Prostate gland (tissue), 2 donors: Measurements from ENCODE around the gene DLEU7. TPM values are rescaled to one million over a fixed set of nuclear protein-coding genes. Genes with fewer than 3 reads are reported as not detected.

Experiments used
- DNase-seq: peaks from one replicate; pipeline ENCODE4 v3.0.0-alpha.2; 2019; ENCODE audit warnings: low spot score
- H3K27ac ChIP-seq, 2 donors: fragments of 200-600 bp; sonication (generic); 2 replicates each; pipeline ENCODE4 v1.5.1; 2017 to 2019
- H3K27me3 ChIP-seq: fragments of 200-600 bp; sonication (generic); replicated peaks from 2 replicates; pipeline ENCODE4 v1.5.1; 2019; ENCODE audit not compliant: insufficient read depth
- H3K36me3 ChIP-seq, 2 donors: fragments of 200-600 bp; sonication (generic); 1 replicate in 1 of 2; 2 replicates in 1 of 2; pipeline versions ENCODE4 v1.5.1 to v1.8.1; 2017 to 2019
- H3K4me1 ChIP-seq: fragments of 200-600 bp; sonication (generic); replicated peaks from 2 replicates; pipeline ENCODE4 v1.5.1; 2019
- H3K4me3 ChIP-seq, 2 donors: fragments of 200-600 bp; sonication (generic); 2 replicates each; pipeline ENCODE4 v1.5.1; 2017 to 2019
- H3K9me3 ChIP-seq: fragments of 200-600 bp; sonication (generic); 2 replicates; pipeline ENCODE4 v1.5.1; 2017
- POLR2A ChIP-seq: fragments of 450-650 bp; IDR thresholded peaks from one replicate; pipeline ENCODE4 v1.6.1; 2016; ENCODE audit warnings: antibody characterized with exemption, mild to moderate bottlenecking
- POLR2AphosphoS5 ChIP-seq: sonication (generic); formaldehyde crosslinking; IDR thresholded peaks from one replicate; pipeline ENCODE4 v1.6.1; 2017; ENCODE audit warnings: antibody characterized with exemption
- WGBS: methylation state at CpG from one replicate; pipeline ENCODE4 v1.1.5; 2018; 5-methylcytosine and 5-hydroxymethylcytosine counted together
- intact Hi-C: fragments of 100-400 bp; cut with DNase I; formaldehyde crosslinking; loops from one replicate; pipeline ENCODE4 v1.14.2; 2022
- total RNA-seq, 2 donors: library from RNA; depleted of rRNA; stranded (reverse); fragments of >200 nt; gene quantifications; one replicate each; pipeline ENCODE4 v1.1.0, GENCODE V29; 2016
- TF ChIP-seq, protein P1 (sequence below), 4 experiments: fragments of 200-600 bp in 2 of 4; fragments of 450-650 bp in 2 of 4; sonication (generic) in 2 of 4; IDR thresholded peaks; 1 replicate in 3 of 4; 2 replicates in 1 of 4; pipeline ENCODE4 v1.5.1; 2016 to 2019; ENCODE audit warnings: antibody characterized with exemption in 4 of 4, mild to moderate bottlenecking in 2 of 4, moderate library complexity in 2 of 4

The DLEU7 gene
- total RNA-seq, 2 donors from 2014 or later: 0.09 to 0.45 TPM

DNA sequence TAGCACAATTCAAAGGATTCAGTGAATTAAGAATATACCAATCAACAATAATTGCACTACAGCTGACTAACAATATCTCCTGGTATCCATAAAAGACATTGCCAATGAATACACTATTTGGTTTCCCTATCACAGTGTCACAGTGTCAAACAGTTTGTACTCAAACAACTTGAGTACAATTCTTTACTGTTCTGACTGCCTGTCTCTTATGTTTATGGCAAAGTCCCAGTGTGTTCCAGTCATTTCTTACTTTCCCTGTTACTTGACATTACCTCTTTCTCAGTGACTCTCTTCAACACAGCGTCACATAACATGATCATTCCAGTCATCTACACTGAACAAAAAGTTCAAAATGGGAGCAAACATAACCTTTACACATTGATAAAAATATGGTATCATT is 44.9 kb upstream of the DLEU7 start:
- Histone ChIP-seq H3K4me1 (no peaks in the 10 kb centered on the region), H3K36me3 (no peaks in the 10 kb centered on the region), H3K4me3 (no peak overlapping the region), H3K27me3 (no peaks in the 10 kb centered on the region), H3K9me3 (no peaks in the 10 kb centered on the region), H3K27ac (no peak overlapping the region)
- TF ChIP-seq POLR2A (no peak), POLR2AphosphoS5 (no peak)
- TF ChIP-seq, protein P1, sequence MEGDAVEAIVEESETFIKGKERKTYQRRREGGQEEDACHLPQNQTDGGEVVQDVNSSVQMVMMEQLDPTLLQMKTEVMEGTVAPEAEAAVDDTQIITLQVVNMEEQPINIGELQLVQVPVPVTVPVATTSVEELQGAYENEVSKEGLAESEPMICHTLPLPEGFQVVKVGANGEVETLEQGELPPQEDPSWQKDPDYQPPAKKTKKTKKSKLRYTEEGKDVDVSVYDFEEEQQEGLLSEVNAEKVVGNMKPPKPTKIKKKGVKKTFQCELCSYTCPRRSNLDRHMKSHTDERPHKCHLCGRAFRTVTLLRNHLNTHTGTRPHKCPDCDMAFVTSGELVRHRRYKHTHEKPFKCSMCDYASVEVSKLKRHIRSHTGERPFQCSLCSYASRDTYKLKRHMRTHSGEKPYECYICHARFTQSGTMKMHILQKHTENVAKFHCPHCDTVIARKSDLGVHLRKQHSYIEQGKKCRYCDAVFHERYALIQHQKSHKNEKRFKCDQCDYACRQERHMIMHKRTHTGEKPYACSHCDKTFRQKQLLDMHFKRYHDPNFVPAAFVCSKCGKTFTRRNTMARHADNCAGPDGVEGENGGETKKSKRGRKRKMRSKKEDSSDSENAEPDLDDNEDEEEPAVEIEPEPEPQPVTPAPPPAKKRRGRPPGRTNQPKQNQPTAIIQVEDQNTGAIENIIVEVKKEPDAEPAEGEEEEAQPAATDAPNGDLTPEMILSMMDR (IDR thresholded peaks at IDR 0.05): no peak
- intact Hi-C loops: no loop called here
- no peak for DNase-seq
- WGBS: 100% methylated on average over 1 of the region's 1 CpG

DNA sequence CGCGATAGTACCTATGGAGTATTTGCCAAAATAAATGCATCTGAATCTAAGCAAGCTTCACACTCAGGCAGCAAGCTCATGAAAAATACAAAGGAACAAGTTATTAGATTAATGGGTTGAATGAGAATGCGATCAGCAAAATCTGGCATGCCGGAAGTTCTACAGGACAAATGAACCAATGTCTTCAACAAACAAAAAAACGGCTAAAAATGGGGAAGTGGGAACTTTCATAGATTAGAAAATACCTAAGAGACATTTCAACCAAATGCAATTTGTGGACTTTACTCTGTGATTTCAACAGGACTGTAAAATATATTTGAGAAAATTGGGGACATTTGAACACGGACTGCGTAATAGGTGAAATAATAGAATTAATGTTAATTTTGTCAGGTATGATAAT is 43.7 kb upstream of the DLEU7 start:
- no peak for DNase-seq
- H3K36me3 ChIP-seq: no peaks in the 10 kb centered on the region
- H3K4me1 ChIP-seq: no peaks in the 10 kb centered on the region
- intact Hi-C loops: no loop called here
- no peaks in the 10 kb centered on the region for H3K27me3 ChIP-seq
- no peak overlapping the region for H3K4me3 ChIP-seq
- no peaks in the 10 kb centered on the region for H3K9me3 ChIP-seq
- no peak overlapping the region for H3K27ac ChIP-seq
- WGBS: 92% methylated on average over 7 of the region's 7 CpGs
- TF ChIP-seq POLR2A: no peak
- no peak for TF ChIP-seq POLR2AphosphoS5
- TF ChIP-seq, protein P1 (IDR thresholded peaks at IDR 0.05): no peak

DNA sequence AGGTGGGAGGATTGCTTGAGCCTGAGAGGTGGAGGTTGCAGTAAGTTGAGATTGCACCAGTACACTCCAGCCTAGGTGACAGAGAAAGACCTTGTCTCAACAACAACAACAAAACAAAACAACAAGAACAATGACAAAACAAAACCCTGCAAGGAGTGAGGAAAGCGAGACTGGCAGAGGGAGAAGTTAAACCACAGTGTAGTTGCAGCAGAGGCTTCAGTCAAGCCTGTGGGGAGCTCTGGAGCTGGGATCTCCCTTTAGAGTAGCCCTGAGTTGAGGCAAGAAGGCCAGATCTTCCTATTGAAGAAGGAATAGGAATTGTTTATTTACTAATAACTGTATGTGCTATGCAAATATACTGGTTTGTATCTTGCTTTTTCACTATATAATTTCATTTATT is 40.8 kb upstream of the DLEU7 start:
- no peak overlapping the region for H3K27ac ChIP-seq
- DNase-seq: no peak
- intact Hi-C loops: no loop called here
- WGBS: 86% methylated on average over 1 of the region's 1 CpG
- H3K36me3 ChIP-seq: no peaks in the 10 kb centered on the region
- no peaks in the 10 kb centered on the region for H3K27me3 ChIP-seq
- H3K9me3 ChIP-seq: no peaks in the 10 kb centered on the region
- no peaks in the 10 kb centered on the region for H3K4me1 ChIP-seq
- TF ChIP-seq, protein P1 (IDR thresholded peaks at IDR 0.05): no peak
- no peak for TF ChIP-seq POLR2A
- TF ChIP-seq POLR2AphosphoS5: no peak
- H3K4me3 ChIP-seq: no peak overlapping the region

DNA sequence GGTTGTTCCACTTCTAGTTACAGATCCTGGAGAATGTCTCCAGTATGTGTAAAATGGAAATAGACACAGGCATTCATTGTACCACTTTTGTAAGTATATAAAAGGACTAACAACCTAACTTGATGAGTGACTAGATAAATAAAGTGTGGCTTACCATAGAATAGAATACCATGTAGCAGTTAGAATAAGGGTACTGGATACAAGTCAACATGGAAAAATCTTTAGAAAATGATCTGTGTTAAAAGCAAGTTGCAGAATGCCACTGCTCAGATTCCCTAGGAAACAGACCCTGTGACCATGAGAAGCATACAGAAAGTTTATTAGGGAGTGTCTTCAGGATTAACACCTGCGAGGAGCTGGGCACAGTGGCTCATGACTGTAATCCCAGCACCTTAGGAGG is 40.2 kb upstream of the DLEU7 start:
- Histone ChIP-seq H3K4me3 (no peak overlapping the region), H3K36me3 (no peaks in the 10 kb centered on the region), H3K27me3 (no peaks in the 10 kb centered on the region), H3K9me3 (no peaks in the 10 kb centered on the region), H3K4me1 (no peaks in the 10 kb centered on the region), H3K27ac (no peak overlapping the region)
- intact Hi-C loops: no loop called here
- no peak for DNase-seq
- TF ChIP-seq, protein P1 (IDR thresholded peaks at IDR 0.05): no peak
- no peak for TF ChIP-seq POLR2A
- no peak for TF ChIP-seq POLR2AphosphoS5
- WGBS: 70% methylated on average over 1 of the region's 1 CpG

DNA sequence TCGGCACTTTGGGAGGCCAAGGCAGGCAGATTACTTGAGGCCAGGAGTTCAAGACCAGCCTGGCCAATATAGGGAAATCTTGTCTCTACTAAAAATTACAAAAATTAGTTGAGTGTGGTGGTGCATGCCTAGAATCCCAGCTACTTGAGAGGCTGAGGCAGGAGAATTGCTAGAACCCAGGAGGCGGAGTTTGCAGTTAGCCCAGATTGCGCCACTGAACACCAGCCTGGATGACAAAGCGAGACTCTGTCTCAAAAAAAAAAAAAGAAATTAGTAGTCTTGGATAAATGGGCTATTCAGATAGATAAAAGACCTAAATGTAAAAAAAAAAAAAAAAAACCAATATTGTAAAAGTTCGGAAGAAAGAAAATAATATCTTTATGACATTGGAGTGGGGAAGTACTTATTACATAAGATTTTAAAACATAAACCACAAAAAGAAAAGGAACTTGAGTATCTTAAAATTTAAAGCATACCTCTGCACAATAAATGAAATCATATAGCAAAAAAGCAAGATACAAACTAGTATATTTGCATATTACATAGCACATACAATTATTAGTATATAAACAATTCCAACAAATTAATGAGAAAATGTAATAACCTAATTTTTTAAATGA is 39.4 kb upstream of the DLEU7 start:
- intact Hi-C loops: no loop called here
- Histone ChIP-seq H3K4me3 (no peak overlapping the region), H3K36me3 (no peaks in the 10 kb centered on the region), H3K27ac (no peak overlapping the region), H3K27me3 (no peaks in the 10 kb centered on the region), H3K4me1 (no peaks in the 10 kb centered on the region), H3K9me3 (no peaks in the 10 kb centered on the region)
- 90% methylated on average over 5 of the region's 5 CpGs for WGBS
- no peak for DNase-seq
- TF ChIP-seq, protein P1 (IDR thresholded peaks at IDR 0.05): no peak
- TF ChIP-seq POLR2AphosphoS5 (no peak), POLR2A (no peak)
